ENCODE results near the gene SERP2. TPM values are rescaled to one million over a fixed set of nuclear protein-coding genes. Genes with fewer than 3 reads are reported as not detected.

SERP2 gene
- total and polyA plus RNA-seq, 2 of the 8 experiments (the other 6 are each of a cell fraction or from before 2014, with no cell fraction given): 2.0 to 2.3 TPM

DNA sequence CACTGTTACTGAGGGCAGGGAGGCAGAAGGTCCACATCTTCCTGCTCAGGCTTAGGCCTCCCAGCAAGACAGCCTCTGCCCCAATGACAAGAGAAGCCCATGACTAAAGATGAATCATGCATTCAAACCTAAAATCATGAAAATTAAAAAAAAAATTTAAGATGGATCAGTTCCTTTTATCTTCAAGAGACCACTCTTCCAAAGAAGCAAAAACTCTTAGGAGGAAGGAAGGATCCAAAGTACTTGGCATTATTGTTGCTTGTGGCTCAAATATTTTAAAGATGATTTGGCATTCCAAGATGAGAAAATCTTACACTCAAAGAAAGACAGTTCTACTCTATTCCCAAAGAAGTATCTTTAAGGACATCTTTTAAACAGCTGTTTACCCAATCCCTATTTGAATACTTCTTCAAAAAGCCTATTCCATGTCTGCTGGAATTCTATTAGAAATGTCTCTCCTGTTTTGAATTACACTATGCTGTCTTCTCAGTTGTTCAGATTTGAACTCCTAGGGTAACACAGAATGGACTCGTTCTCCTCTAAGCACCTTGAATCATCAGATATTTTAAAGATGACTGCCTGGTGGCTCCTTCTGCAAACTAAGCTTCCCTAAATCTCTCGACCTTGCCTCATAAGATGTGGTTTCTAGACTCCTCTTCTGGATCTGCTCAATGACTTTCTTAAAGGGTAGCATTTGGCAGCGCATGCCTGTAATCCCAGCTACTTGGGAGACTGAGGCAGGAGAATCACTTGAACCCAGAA, 7.0 kb downstream of the SERP2 start:
- Histone ChIP-seq H3K56ac (replicated peaks; ENCODE audit: insufficient read length, low read depth, low read length) (no peak overlapping the region), H3K18ac (ENCODE audit: extremely low read depth, low read length) (no peak overlapping the region), H3K14ac (ENCODE audit: insufficient read length) (no peak overlapping the region), H2BK20ac (ENCODE audit: low read length) (no peak overlapping the region), H3K23me2 (ENCODE audit: low read depth, low read length) (no peaks in the 10 kb centered on the region; the same call in 1 of the 2 replicates), H3K4ac (replicated peaks; ENCODE audit: insufficient read length, low read depth, low read length) (no peak overlapping the region), H3K4me2 (ENCODE audit: insufficient read depth in 1 of 2, low read depth in 2 of 2, low read length in 2 of 2) (no peak overlapping the region), H4K5ac (ENCODE audit: insufficient read length, low read depth, low read length) (no peak overlapping the region), H2BK5ac (ENCODE audit: low read depth, low read length) (no peak overlapping the region), H4K20me1 (replicated peaks in 1 of 2; ENCODE audit: control insufficient read depth in 1 of 2, insufficient read depth in 2 of 2, low read length in 2 of 2) (no peaks in the 10 kb centered on the region), H4K8ac (ENCODE audit: extremely low read depth, insufficient read depth, low read length) (no peak overlapping the region), H3K27ac (ENCODE audit: low read depth, low read length) (no peak overlapping the region), H3K4me3 (ENCODE audit: extremely low read depth in 1 of 4, insufficient read depth in 2 of 4, low read depth in 3 of 4, low read length in 4 of 4) (no peak overlapping the region), H3K27me3 (replicated peaks in 1 of 4; ENCODE audit: control insufficient read depth in 3 of 4, extremely low read depth in 1 of 4, insufficient read depth in 3 of 4, low read length in 3 of 4) (no peaks in the 10 kb centered on the region), H3K23ac (ENCODE audit: insufficient read length) (no peak overlapping the region), H2BK12ac (ENCODE audit: low read depth, low read length) (no peak overlapping the region), H3K79me2 (ENCODE audit: control insufficient read depth in 1 of 2, insufficient read depth in 2 of 2, low read length in 2 of 2) (no peaks in the 10 kb centered on the region), H2BK120ac (replicated peaks; ENCODE audit: low read depth, low read length) (no peak overlapping the region), H3K79me1 (ENCODE audit: low read depth, low read length) (no peaks in the 10 kb centered on the region), H2AK5ac (ENCODE audit: low read depth, low read length) (no peak overlapping the region), H2BK15ac (ENCODE audit: low read length) (no peak overlapping the region), H4K91ac (replicated peaks; ENCODE audit: insufficient read length, low read length) (no peak overlapping the region), H3K9me3 (ENCODE audit: insufficient read depth in 2 of 2, low read depth in 1 of 2, low read length in 1 of 2) (no peaks in the 10 kb centered on the region), H3K36me3 (ENCODE audit: control insufficient read depth in 2 of 4, insufficient read depth in 4 of 4, low read length in 3 of 4) (no peaks in the 10 kb centered on the region), H2AFZ (ENCODE audit: low read length) (no peak overlapping the region), H3K9ac (replicated peaks in 1 of 4; ENCODE audit: extremely low read depth in 1 of 4, low read depth in 3 of 4, low read length in 3 of 4) (no peak overlapping the region), H3K4me1 (replicated peaks in 1 of 4; ENCODE audit: control insufficient read depth in 3 of 4, insufficient read depth in 4 of 4, low read length in 3 of 4) (0 out of 7 replicates have a peak, but pooled peaks cover 0 to 5% (median 0%) of the 10 kb centered on the region in 4 experiments)
- POLR2A ChIA-PET (ENCODE audit: partially characterized antibody): no interaction called here
- FAIRE-seq (no peak), DNase-seq (ENCODE audit: low read depth in 1 of 2, low spot score in 2 of 2) (no peak)
- TF ChIP-seq SIX5 (IDR thresholded peaks at IDR 0.05; ENCODE audit: low read depth, low read length) (no peak), CHD1 (IDR thresholded peaks at IDR 0.05; ENCODE audit: low read depth, low read length) (no peak), BRCA1 (IDR thresholded peaks at IDR 0.05; ENCODE audit: low read depth, low read length) (no peak)
- 89% methylated on average over 3 of the region's 3 CpGs; no CpG with 5 or more reads in 1 of the 2 experiments for WGBS, 2 experiments (ENCODE audit: extremely low coverage in 1 of 2, insufficient coverage in 1 of 2, insufficient read length in 1 of 2, insufficient replicate concordance in 2 of 2, low coverage in 1 of 2, low lambda C conversion rate in 2 of 2, missing lambda C conversion rate in 1 of 2)
- CTCF ChIA-PET (ENCODE audit: partially characterized antibody): interaction anchor here (0.7 to 1.6 kb wide), 4 partner anchors 18 to 137 kb away, joined by 3 to 4 read pairs (median 4); no protein-coding TSS in a partner anchor
